PFSK-1 (cell line): ENCODE results near the gene HSDL2.

Experiments used
- FOXP2 ChIP-seq: optimal IDR thresholded peaks from 2 replicates; pipeline ENCODE3; 2011; ENCODE audit warnings: borderline replicate concordance, control low read depth, inconsistent platforms; ENCODE audit not compliant: insufficient read depth; ENCODE audit errors: extremely low read length, extremely low read depth
- POLR2AphosphoS5 ChIP-seq: IDR thresholded peaks from 2 replicates; pipeline ENCODE4 v1.6.1; 2012; ENCODE audit warnings: low read depth, mild to moderate bottlenecking, control low read depth, low read length, moderate library complexity
- REST ChIP-seq, 2 experiments: IDR thresholded peaks; 2 replicates each; pipeline versions ENCODE4 v1.6.1 to v1.8.0; 2011 to 2012; ENCODE audit warnings: low read depth in 2 of 2, low read length in 2 of 2, control low read depth in 1 of 2, inconsistent platforms in 1 of 2, mild to moderate bottlenecking in 1 of 2, moderate library complexity in 1 of 2; ENCODE audit not compliant: insufficient read depth in 1 of 2
- SIN3A ChIP-seq: IDR thresholded peaks from 2 replicates; pipeline ENCODE4 v1.6.1; 2012; ENCODE audit warnings: mild to moderate bottlenecking, low read length, moderate library complexity, borderline replicate concordance; ENCODE audit not compliant: insufficient read depth
- TAF1 ChIP-seq: IDR thresholded peaks from 2 replicates; pipeline ENCODE4 v1.6.1; 2012; ENCODE audit warnings: low read length, control low read depth, borderline replicate concordance; ENCODE audit not compliant: insufficient read depth

HSDL2 gene

GRCh38 chr9:112352209-112352608 is 27.7 kb upstream of the HSDL2 start:
- TF ChIP-seq TAF1, result no peak
- TF ChIP-seq FOXP2, result no peak
- no peak for TF ChIP-seq POLR2AphosphoS5
- no peak for TF ChIP-seq SIN3A
- TF ChIP-seq REST (IDR thresholded peaks at IDR 0.05; ENCODE audit: insufficient read depth in 1 of 2, low read depth in 2 of 2, low read length in 2 of 2), result no peak

- TF ChIP-seq POLR2AphosphoS5 (no peak), TAF1 (no peak), SIN3A (no peak), FOXP2 (no peak), REST (IDR thresholded peaks at IDR 0.05; ENCODE audit: insufficient read depth in 1 of 2, low read depth in 2 of 2, low read length in 2 of 2) (no peak)
These were observed 25.7 kb upstream of the HSDL2 start for GRCh38 chr9:112354081-112354743.

GRCh38 chr9:112355427-112355897 is 24.4 kb upstream of the HSDL2 start:
- TF ChIP-seq TAF1 (no peak), POLR2AphosphoS5 (no peak), SIN3A (no peak), FOXP2 (no peak), REST (IDR thresholded peaks at IDR 0.05; ENCODE audit: insufficient read depth in 1 of 2, low read depth in 2 of 2, low read length in 2 of 2) (no peak)

GRCh38 chr9:112360047-112360804 is 19.7 kb upstream of the HSDL2 start:
- TF ChIP-seq TAF1 (no peak), REST (IDR thresholded peaks at IDR 0.05; ENCODE audit: insufficient read depth in 1 of 2, low read depth in 2 of 2, low read length in 2 of 2) (no peak), SIN3A (no peak), FOXP2 (no peak), POLR2AphosphoS5 (no peak)

- TF ChIP-seq FOXP2 (no peak), REST (IDR thresholded peaks at IDR 0.05; ENCODE audit: insufficient read depth in 1 of 2, low read depth in 2 of 2, low read length in 2 of 2) (no peak), POLR2AphosphoS5 (no peak), TAF1 (no peak), SIN3A (no peak)
These were observed 18.3 kb upstream of the HSDL2 start for GRCh38 chr9:112361601-112362000.
